ENCODE data around the gene HSD17B3.

GRCh38 chr9:96199006-96199405 lies 103.0 kb downstream of the HSD17B3 start:
- no peak for TF ChIP-seq EP300 (IDR thresholded peaks at IDR 0.05; ENCODE audit: borderline replicate concordance)
- no peak for TF ChIP-seq CEBPB (IDR thresholded peaks at IDR 0.05)
- no peak for TF ChIP-seq RAD21 (IDR thresholded peaks at IDR 0.05; ENCODE audit: low read depth)
- no peak for TF ChIP-seq CREB1 (IDR thresholded peaks at IDR 0.05; ENCODE audit: low read depth)
- no peak for TF ChIP-seq REST (IDR thresholded peaks at IDR 0.05; ENCODE audit: low read depth)
- TF ChIP-seq NFIC (IDR thresholded peaks at IDR 0.05), result no peak

Measured in Ishikawa (cell line).